Cardiac fibroblast (primary cell): ENCODE results near the gene IQCH.

ENCODE experiments used
- DNase-seq, 2 donors: peaks; one replicate each; pipeline versions ENCODE4 v3.0.0 to v3.0.0-alpha.2; 2010; ENCODE audit warnings: low read depth in 2 of 2
- H3K4me3 ChIP-seq, 2 donors: replicated peaks in 1 of 2; 1 replicate in 1 of 2; 2 replicates in 1 of 2; pipeline ENCODE4 v1.5.1; 2011; ENCODE audit warnings: low read depth in 2 of 2, low read length in 2 of 2, mild to moderate bottlenecking in 2 of 2, moderate library complexity in 1 of 2
- TF ChIP-seq, protein P1 (sequence below): IDR thresholded peaks from one replicate; pipeline ENCODE4 v1.5.1; 2011; ENCODE audit warnings: low read depth, mild to moderate bottlenecking, low read length, inconsistent platforms

Gene IQCH

DNA sequence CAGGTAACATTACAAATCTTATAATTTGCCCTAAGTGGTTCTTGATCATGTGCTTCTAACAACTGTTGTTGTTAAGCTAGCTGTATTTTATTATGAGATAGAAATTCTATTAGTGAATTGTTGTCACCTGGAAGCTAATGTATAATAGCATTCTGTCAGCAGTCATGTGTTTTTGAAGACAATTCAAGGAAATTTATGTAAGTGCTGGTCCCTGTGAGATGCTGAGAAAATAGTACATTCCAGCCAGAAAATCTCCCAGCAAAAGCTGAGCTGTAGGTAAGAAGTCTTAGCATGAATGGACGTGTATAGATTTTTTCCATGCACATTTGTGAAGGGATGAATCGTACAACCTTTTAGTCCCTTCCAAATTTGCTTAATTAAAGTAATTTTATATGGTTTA is 146.3 kb downstream of the IQCH start:
- TF ChIP-seq, protein P1, sequence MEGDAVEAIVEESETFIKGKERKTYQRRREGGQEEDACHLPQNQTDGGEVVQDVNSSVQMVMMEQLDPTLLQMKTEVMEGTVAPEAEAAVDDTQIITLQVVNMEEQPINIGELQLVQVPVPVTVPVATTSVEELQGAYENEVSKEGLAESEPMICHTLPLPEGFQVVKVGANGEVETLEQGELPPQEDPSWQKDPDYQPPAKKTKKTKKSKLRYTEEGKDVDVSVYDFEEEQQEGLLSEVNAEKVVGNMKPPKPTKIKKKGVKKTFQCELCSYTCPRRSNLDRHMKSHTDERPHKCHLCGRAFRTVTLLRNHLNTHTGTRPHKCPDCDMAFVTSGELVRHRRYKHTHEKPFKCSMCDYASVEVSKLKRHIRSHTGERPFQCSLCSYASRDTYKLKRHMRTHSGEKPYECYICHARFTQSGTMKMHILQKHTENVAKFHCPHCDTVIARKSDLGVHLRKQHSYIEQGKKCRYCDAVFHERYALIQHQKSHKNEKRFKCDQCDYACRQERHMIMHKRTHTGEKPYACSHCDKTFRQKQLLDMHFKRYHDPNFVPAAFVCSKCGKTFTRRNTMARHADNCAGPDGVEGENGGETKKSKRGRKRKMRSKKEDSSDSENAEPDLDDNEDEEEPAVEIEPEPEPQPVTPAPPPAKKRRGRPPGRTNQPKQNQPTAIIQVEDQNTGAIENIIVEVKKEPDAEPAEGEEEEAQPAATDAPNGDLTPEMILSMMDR = no peak
- H3K4me3 ChIP-seq = no peak overlapping the region
- no peak for DNase-seq

DNA sequence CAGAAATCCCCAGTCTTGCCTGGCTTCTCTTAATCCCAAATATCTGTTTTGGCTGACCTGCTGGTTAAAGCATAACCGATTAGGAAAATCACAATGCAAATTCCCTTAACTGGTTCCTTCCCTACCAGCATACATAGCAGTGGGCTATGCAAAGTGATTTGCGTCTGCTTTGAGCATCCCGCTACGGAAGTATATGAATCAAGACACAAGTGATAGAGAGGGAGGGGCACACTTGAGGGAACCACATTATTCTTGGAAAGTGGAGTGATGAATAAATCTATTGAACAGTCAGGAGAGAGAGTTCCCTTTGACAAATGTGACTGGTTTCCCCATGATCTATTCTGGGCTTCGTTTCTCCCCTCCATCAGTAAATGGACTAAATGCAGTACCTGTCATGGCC is 146.8 kb downstream of the IQCH start:
- no peak for DNase-seq
- H3K4me3 ChIP-seq = no peak overlapping the region
- TF ChIP-seq, protein P1 = no peak

DNA sequence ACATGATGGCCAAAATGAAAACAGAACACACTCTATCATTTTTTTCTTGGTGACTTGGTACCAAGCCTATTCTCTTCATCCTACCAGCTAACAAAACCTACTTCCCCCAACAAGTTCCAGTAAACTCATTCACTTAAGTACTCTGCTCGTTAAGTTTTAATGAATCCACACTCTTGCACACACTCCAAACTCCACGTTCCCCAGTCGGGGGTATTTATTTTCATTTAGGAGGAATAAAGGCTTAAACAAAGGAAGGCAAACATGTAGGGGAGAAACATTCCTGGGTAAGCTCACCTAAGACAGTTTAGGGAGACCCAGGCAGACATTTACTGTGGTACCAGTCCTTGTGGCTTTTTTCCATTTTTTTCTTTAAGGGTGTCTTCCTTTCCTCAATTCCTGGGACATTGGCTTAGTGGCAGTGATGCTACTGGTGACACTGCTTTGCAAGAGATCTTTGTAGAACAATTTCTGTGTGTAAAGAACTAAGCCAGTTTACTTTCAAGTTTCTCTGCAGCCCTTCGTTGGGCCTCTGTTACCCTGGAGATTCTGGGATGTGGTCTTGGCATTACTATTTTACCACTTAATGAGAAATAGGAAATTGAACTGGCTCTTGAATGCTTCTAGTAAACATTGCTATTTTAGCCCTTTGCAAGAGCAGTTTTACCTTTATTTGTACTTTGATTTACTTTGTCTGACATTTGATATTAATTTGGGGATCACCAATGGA is 149.0 kb downstream of the IQCH start:
- TF ChIP-seq, protein P1 = no peak
- no peak for DNase-seq
- no peak overlapping the region for H3K4me3 ChIP-seq

DNA sequence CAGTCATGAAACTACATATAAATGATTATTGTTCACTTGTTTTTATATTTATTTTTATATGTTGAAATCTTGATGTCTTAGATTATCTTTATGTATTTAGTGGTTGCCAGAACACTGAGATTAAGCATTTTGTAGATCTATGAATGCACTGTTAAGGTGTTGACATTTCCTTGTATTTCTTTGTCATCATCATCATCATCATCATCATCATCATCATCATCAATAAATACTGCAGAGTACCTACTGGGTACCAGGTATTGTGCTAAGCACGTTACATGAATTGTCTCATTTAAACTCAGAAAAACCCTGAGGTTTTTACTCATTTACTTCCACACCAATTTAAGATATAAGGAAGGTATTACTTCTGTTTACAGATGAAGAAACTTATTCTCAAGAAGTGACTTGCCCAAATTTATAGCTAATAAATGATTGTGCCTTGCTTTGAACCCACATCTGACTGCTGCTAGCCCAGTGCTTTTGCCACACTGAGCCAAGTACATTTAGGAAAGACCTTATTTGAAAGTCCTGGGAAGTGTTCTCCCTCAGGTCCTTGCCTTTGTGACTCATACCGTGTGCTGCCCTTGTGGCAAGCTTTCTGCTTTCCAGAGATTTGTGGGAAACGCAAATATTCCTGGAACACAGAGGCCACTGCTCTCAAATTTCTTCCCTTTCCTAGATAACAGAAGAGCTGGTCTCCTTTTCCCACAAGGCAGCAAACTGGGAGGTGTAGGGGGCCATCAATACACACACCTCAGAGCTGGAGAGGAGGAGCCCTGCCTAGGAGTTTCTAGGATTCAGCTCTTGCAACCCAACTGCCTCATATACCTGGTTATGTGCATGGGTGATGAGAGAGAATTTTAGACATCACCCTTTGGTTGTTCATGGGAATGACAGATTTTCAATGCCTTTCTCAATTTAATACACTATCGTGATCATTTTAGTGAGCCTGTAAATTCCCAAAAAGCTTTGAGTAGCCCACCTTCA is 150.9 kb downstream of the IQCH start:
- TF ChIP-seq, protein P1 = no peak
- DNase-seq = peak; percentile 54 to 71
- no peak overlapping the region for H3K4me3 ChIP-seq

DNA sequence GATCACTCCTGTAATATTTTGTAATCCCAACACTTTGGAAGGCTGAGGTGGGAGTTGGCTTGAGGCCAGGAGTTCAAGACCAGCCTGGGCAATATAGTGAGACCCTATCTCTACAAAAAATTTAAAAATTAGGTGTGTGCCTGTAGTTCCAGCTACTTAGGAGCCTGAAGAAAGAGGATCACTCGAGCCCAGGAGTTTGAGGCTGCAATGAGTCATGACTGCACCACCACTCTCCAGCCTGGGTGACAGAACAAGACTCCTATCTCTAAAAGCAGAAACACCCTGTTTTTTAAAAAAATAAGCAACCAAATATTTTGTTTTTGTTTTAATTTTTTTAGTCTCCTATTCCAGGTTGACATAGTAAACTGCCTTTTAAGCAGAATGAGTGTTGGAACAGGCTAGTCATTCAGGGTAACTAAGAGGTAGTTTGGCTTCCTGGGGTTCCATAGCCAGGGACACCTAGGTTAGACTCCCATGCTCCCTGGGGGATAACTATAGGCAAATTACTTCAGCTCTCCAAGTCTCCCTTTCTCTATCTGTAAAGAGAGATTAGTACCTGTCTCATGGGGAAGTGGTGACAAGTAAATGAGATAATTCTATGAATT is 151.8 kb downstream of the IQCH start:
- no peak overlapping the region for H3K4me3 ChIP-seq
- TF ChIP-seq, protein P1 = no peak
- DNase-seq = peak; percentile 8 to 14

DNA sequence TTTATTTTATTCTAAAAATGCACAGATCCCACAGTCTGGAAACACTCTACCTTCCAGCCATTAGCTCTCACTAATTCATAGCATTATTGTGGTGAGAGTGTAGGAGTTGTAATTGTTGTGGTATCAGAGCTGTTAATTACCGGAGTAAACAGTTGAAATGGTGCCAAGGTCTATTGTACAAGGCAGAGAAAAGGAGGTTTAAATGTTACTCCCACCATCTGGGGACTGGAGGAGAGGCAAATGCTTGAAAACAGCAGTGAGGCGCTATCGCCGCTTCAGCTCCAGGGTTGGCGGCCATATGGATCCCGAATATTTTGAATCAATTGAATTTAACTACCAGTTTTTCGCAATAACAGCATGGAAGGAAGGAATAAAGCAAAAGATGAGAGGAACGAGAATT is 153.2 kb downstream of the IQCH start:
- no peak overlapping the region for H3K4me3 ChIP-seq
- no peak for DNase-seq
- TF ChIP-seq, protein P1 = no peak
